GM12801 (cell line): ENCODE measurements around the gene VPS72.

Source experiments
- CTCF ChIP-seq: IDR thresholded peaks from one replicate; pipeline ENCODE4 v1.5.1; 2011; ENCODE audit warnings: control low read depth; ENCODE audit not compliant: insufficient read length; ENCODE audit errors: extremely low read depth

Gene VPS72

GRCh38 chr1:151128800-151129199, 61.2 kb downstream of the VPS72 start:
- TF ChIP-seq CTCF: no peak
